DOHH2 (cell line): ENCODE measurements around the gene SNTA1.

ENCODE experiments used
- CTCF ChIP-seq: fragments of 200-600 bp; sonication (generic); IDR thresholded peaks from one replicate; pipeline ENCODE4 v1.5.1; 2014; ENCODE audit warnings: antibody characterized with exemption, mild to moderate bottlenecking, low read depth, low read length; ENCODE audit not compliant: poor library complexity, severe bottlenecking
- EZH2phosphoT487 ChIP-seq: fragments of 200-600 bp; sonication (generic); IDR thresholded peaks from 2 replicates; pipeline ENCODE4 v1.6.1; 2017; ENCODE audit warnings: borderline replicate concordance, mild to moderate bottlenecking, antibody characterized with exemption, low read length, moderate library complexity, mixed read lengths

- TF ChIP-seq CTCF = no peak
- TF ChIP-seq EZH2phosphoT487 = no peak
Observed at GRCh38 chr20:33370291-33370690, 73.3 kb downstream of the SNTA1 start.
